Memory B cell (primary cell): ENCODE data around the gene ZNF563.

ENCODE experiments used
- ATAC-seq: fragments of 150-1000 bp; cut with Tn5 transposase; 2 replicates; pipeline ENCODE4 v1.10.0; 2021; ENCODE audit warnings: low read depth, mild to moderate bottlenecking, moderate library complexity
- DNase-seq, 2 donors: peaks; one replicate each; pipeline ENCODE4 v3.0.0; 2022; ENCODE audit warnings: low spot score in 2 of 2
- H3K27ac Mint-ChIP-seq: one replicate; pipeline ENCODE4 v1.8.0; 2022; ENCODE audit warnings: mild to moderate bottlenecking, moderate library complexity, mixed read lengths
- H3K27me3 Mint-ChIP-seq: one replicate; pipeline ENCODE4 v1.8.0; 2022; ENCODE audit warnings: mixed read lengths
- H3K36me3 Mint-ChIP-seq: one replicate; pipeline ENCODE4 v1.8.0; 2022; ENCODE audit warnings: mild to moderate bottlenecking, mixed read lengths
- H3K4me1 Mint-ChIP-seq: one replicate; pipeline ENCODE4 v1.8.0; 2022; ENCODE audit warnings: mixed read lengths
- H3K4me3 Mint-ChIP-seq: one replicate; pipeline ENCODE4 v1.8.0; 2022; ENCODE audit warnings: mild to moderate bottlenecking, moderate library complexity, mixed read lengths
- H3K9me3 Mint-ChIP-seq: one replicate; pipeline ENCODE4 v1.8.0; 2022; ENCODE audit warnings: mixed read lengths

Gene ZNF563

GRCh38 chr19:12272980-12273901, 60.2 kb downstream of the ZNF563 start:
- Mint-ChIP-seq H3K4me3 (no peak overlapping the region), H3K36me3 (peaks cover 66% of the 10 kb centered on the region), H3K9me3 (peaks cover 29% of the 10 kb centered on the region)

GRCh38 chr19:12272386-12272785, 61.0 kb downstream of the ZNF563 start:
- Mint-ChIP-seq H3K27ac (no peak overlapping the region), H3K9me3 (peaks cover 28% of the 10 kb centered on the region), H3K27me3 (no peaks in the 10 kb centered on the region), H3K4me3 (no peak overlapping the region), H3K4me1 (no peaks in the 10 kb centered on the region), H3K36me3 (peaks cover 63% of the 10 kb centered on the region)
- ATAC-seq: no peak
- no peak for DNase-seq

More at GRCh38 chr19:12272980-12273901, 60.2 kb downstream of the ZNF563 start:
- Mint-ChIP-seq H3K27me3 (no peaks in the 10 kb centered on the region), H3K27ac (no peak overlapping the region), H3K4me1 (no peaks in the 10 kb centered on the region)
- DNase-seq (no peak), ATAC-seq (no peak)

- ATAC-seq (no peak), DNase-seq (no peak)
- H3K27me3 Mint-ChIP-seq: no peaks in the 10 kb centered on the region
These were observed 62.6 kb downstream of the ZNF563 start for GRCh38 chr19:12270854-12271253.

More at GRCh38 chr19:12270854-12271253, 62.6 kb downstream of the ZNF563 start:
- Mint-ChIP-seq H3K27ac (no peak overlapping the region), H3K9me3 (peaks cover 23% of the 10 kb centered on the region), H3K4me3 (no peak overlapping the region), H3K36me3 (peaks cover 49% of the 10 kb centered on the region), H3K4me1 (no peaks in the 10 kb centered on the region)
